Osteoblast (primary cell): ENCODE results near the gene TBC1D24. TPM values are rescaled to one million over a fixed set of nuclear protein-coding genes. Genes with fewer than 3 reads are reported as not detected.

ENCODE experiments used
- DNase-seq: peaks from one replicate; pipeline ENCODE4 v3.0.0; 2011; ENCODE audit warnings: low spot score, mixed read lengths; ENCODE audit not compliant: insufficient read length; ENCODE audit errors: missing footprints
- H2AFZ ChIP-seq: 2 replicates; pipeline ENCODE4 v1.6.0; 2011; ENCODE audit warnings: mild to moderate bottlenecking, low read length
- H3K27ac ChIP-seq: 2 replicates; pipeline ENCODE4 v1.5.1; 2011; ENCODE audit warnings: mild to moderate bottlenecking, low read depth, low read length, moderate library complexity
- H3K27me3 ChIP-seq: 2 replicates; pipeline ENCODE4 v1.6.0; 2012; ENCODE audit warnings: mild to moderate bottlenecking, control low read depth, inconsistent platforms, low read length, moderate library complexity; ENCODE audit not compliant: insufficient read depth
- H3K36me3 ChIP-seq: 2 replicates; pipeline ENCODE4 v1.5.1; 2011; ENCODE audit warnings: mild to moderate bottlenecking, low read length, control low read depth, moderate library complexity; ENCODE audit not compliant: insufficient read depth
- H3K4me1 ChIP-seq: 2 replicates; pipeline ENCODE4 v1.5.1; 2011; ENCODE audit warnings: mild to moderate bottlenecking, low read length, control low read depth, moderate library complexity; ENCODE audit not compliant: insufficient read depth
- H3K4me2 ChIP-seq: 2 replicates; pipeline ENCODE4 v1.6.0; 2011; ENCODE audit warnings: mild to moderate bottlenecking, low read length; ENCODE audit not compliant: insufficient read depth
- H3K4me3 ChIP-seq: fragments of 200-600 bp; sonication (generic); 3 replicates; pipeline ENCODE4 v1.5.1; 2012; ENCODE audit warnings: mild to moderate bottlenecking, low read length, inconsistent platforms; ENCODE audit not compliant: insufficient read depth
- H3K79me2 ChIP-seq: 2 replicates; pipeline ENCODE4 v1.6.0; 2012; ENCODE audit warnings: mild to moderate bottlenecking, low read length, control low read depth, inconsistent platforms; ENCODE audit not compliant: insufficient read depth
- H3K9me3 ChIP-seq: 2 replicates; pipeline ENCODE4 v1.5.1; 2011; ENCODE audit warnings: low read depth, low read length, control low read depth
- H4K20me1 ChIP-seq: 2 replicates; pipeline ENCODE4 v1.6.0; 2012; ENCODE audit warnings: mild to moderate bottlenecking, low read length, control low read depth; ENCODE audit not compliant: insufficient read depth
- total RNA-seq: library from RNA; depleted of rRNA; stranded (reverse); fragments of >200 nt; gene quantifications from 2 replicates; pipeline ENCODE4 v1.2.3, GENCODE V29; 2012
- TF ChIP-seq, protein P1 (sequence below): IDR thresholded peaks from 2 replicates; pipeline ENCODE4 v1.5.1; 2011; ENCODE audit warnings: mild to moderate bottlenecking, low read depth, low read length, moderate library complexity; ENCODE audit errors: extremely low read depth

TBC1D24 gene
- total RNA-seq, 1 donor, result 16.6 TPM

DNA sequence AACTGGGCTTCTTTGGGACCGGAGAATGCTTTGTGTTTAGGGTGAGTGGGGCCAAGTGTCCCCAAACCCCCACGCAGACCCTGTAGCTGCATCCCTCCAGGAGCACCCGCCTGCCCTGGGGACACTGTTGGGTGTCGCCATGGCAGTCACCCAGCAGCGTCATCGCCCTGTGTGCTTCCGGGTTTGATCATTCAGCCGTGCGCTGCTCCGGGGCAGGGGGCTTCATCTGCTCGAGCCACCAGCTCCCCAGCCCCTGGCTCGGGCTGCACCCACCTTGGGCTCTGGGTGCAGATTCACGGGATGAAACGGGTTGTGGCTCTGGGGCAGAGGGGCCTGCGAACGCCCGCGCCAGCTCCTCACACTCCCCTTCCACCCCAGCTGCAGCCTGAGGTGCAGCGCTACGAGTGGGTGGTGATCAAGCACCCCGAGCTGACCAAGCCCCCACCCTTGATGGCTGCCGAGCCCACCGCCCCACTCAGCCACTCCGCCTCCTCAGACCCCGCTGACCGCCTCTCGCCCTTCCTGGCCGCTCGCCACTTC is 25.0 kb downstream of the TBC1D24 start:
- no peaks in the 10 kb centered on the region for H3K79me2 ChIP-seq
- H3K4me3 ChIP-seq, result no peak overlapping the region
- no peaks in the 10 kb centered on the region for H3K9me3 ChIP-seq
- TF ChIP-seq, protein P1, sequence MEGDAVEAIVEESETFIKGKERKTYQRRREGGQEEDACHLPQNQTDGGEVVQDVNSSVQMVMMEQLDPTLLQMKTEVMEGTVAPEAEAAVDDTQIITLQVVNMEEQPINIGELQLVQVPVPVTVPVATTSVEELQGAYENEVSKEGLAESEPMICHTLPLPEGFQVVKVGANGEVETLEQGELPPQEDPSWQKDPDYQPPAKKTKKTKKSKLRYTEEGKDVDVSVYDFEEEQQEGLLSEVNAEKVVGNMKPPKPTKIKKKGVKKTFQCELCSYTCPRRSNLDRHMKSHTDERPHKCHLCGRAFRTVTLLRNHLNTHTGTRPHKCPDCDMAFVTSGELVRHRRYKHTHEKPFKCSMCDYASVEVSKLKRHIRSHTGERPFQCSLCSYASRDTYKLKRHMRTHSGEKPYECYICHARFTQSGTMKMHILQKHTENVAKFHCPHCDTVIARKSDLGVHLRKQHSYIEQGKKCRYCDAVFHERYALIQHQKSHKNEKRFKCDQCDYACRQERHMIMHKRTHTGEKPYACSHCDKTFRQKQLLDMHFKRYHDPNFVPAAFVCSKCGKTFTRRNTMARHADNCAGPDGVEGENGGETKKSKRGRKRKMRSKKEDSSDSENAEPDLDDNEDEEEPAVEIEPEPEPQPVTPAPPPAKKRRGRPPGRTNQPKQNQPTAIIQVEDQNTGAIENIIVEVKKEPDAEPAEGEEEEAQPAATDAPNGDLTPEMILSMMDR, result no peak
- DNase-seq, result peak; percentile 3
- H4K20me1 ChIP-seq, result peaks cover 35% of the 10 kb centered on the region
- no peak overlapping the region for H2AFZ ChIP-seq
- H3K4me1 ChIP-seq, result peaks cover 17% of the 10 kb centered on the region
- H3K27me3 ChIP-seq, result no peaks in the 10 kb centered on the region
- no peak overlapping the region for H3K27ac ChIP-seq
- no peak overlapping the region for H3K4me2 ChIP-seq
- H3K36me3 ChIP-seq, result peaks cover 15% of the 10 kb centered on the region

DNA sequence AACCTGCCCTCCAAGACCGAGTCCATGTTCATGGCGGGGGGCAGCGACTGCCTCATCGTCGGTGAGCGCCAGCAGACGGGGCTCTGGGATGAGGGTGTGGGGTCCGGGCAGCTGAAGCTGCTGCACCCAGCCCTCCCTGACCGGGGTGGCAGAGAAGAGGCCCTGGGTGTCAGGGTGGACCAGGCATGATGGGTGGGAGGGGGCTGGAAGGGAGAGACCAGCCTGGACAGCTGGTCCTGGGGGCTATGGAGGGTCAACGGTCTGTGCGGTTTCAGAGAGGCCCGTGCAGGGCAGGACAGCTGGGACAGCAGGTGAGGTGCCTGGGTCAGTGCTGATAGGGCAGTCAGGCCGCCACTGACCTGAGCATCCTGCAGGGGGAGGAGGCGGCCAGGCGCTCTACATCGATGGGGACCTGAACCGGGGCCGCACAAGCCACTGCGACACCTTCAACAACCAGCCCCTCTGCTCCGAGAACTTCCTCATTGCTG is 25.5 kb downstream of the TBC1D24 start:
- peak; percentile 58 for DNase-seq
- Histone ChIP-seq H3K9me3 (no peaks in the 10 kb centered on the region), H3K79me2 (no peaks in the 10 kb centered on the region), H3K4me1 (peaks cover 17% of the 10 kb centered on the region), H3K4me2 (no peak overlapping the region), H3K27me3 (no peaks in the 10 kb centered on the region), H3K36me3 (peaks cover 15% of the 10 kb centered on the region), H3K4me3 (no peak overlapping the region), H4K20me1 (peaks cover 35% of the 10 kb centered on the region), H3K27ac (no peak overlapping the region), H2AFZ (no peak overlapping the region)
- TF ChIP-seq, protein P1, result no peak

DNA sequence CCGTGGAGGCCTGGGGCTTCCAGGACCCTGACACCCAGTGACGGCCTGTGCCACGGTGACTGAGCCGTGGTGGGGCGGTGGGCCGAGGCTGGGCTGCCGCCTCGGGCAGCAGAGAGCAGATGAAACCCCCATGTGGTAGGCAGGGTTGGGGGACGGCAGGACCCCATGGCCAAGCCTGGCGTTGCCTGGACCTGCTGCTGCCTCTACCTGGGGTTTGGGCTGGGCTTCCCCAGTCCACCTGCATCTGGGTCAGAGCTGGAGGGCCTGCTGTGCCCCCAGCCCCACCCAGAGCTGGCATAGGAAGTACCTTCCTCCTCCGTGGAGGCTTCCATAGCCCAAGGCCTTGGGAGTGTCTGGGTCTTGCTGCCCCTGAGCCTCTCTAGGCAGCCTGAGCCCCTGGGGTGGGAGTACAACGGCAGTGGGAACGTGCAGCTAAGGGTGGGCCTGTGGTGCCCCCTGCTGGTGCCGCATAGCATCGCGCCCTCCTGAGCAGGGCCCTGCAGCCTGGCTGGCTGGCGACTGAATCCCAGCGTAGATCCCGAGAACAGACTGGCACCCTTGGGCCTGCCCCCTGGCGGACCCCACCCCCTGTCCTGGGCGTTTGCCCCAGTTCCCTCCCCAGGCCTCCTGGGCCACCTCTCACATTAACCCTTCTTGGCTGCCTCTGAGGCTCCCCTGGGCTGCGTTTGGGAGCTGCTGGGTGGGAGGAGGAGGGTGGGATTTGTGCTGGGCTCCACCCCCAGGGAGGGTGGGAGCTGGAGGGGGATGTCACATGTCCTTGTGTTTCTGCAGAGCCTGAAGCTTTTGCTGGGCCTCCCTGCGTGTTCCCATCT is 26.2 kb downstream of the TBC1D24 start:
- no peak overlapping the region for H3K4me3 ChIP-seq
- H3K79me2 ChIP-seq, result no peaks in the 10 kb centered on the region
- H4K20me1 ChIP-seq, result peaks cover 35% of the 10 kb centered on the region
- H3K27ac ChIP-seq, result no peak overlapping the region
- H3K36me3 ChIP-seq, result peaks cover 13% of the 10 kb centered on the region
- TF ChIP-seq, protein P1, result peak; percentile 81
- H3K4me1 ChIP-seq, result peaks cover 17% of the 10 kb centered on the region
- peak overlapping the region; percentile 23 for H3K4me2 ChIP-seq
- H3K27me3 ChIP-seq, result no peaks in the 10 kb centered on the region
- H3K9me3 ChIP-seq, result no peaks in the 10 kb centered on the region
- no peak overlapping the region for H2AFZ ChIP-seq
- DNase-seq, result peak; percentile 98
